IPS DF 6.9 (cell line): Measurements from ENCODE around the gene CHPF2.

Experiments
- DNase-seq: peaks from one replicate; pipeline ENCODE4 v3.0.0-alpha.2; 2013; ENCODE audit warnings: low read depth, low spot score
- H3K27ac ChIP-seq: one replicate; pipeline ENCODE4 v1.5.1; 2013; ENCODE audit warnings: low read length, control low read depth
- H3K27me3 ChIP-seq: 2 replicates; pipeline ENCODE4 v1.6.1; 2013; ENCODE audit warnings: mild to moderate bottlenecking, low read length; ENCODE audit not compliant: control insufficient read depth, insufficient read depth
- H3K36me3 ChIP-seq: 2 replicates; pipeline ENCODE4 v1.6.1; 2013; ENCODE audit warnings: low read length; ENCODE audit not compliant: control insufficient read depth, insufficient read depth
- H3K4me1 ChIP-seq: 2 replicates; pipeline ENCODE4 v1.6.1; 2013; ENCODE audit warnings: low read length; ENCODE audit not compliant: control insufficient read depth, insufficient read depth
- H3K4me3 ChIP-seq: 2 replicates; pipeline ENCODE4 v1.5.1; 2013; ENCODE audit warnings: mild to moderate bottlenecking, low read length
- H3K9me3 ChIP-seq: 2 replicates; pipeline ENCODE4 v1.6.1; 2013; ENCODE audit warnings: low read length, inconsistent platforms; ENCODE audit not compliant: control insufficient read depth, insufficient read depth
- WGBS: extraction: QIAGEN DNeasy Blood & Tissue Kit; methylation state at CpG from one replicate; pipeline ENCODE4 v1.1.7; 2013; ENCODE audit warnings: mixed read lengths, missing lambda C conversion rate; ENCODE audit not compliant: insufficient read length, insufficient coverage; 5-methylcytosine and 5-hydroxymethylcytosine counted together

Gene CHPF2

GRCh38 chr7:151232917-151233701, 826 bp downstream of the CHPF2 start:
- H3K36me3 ChIP-seq = peaks cover 19% of the 10 kb centered on the region
- DNase-seq = no peak
- WGBS = no CpG with 5 or more reads among the region's 36 CpGs

GRCh38 chr7:151233804-151234203, 1.5 kb downstream of the CHPF2 start:
- DNase-seq = no peak
- Histone ChIP-seq H3K27ac (no peak overlapping the region), H3K4me3 (no peak overlapping the region), H3K36me3 (peaks cover 19% of the 10 kb centered on the region), H3K9me3 (no peaks in the 10 kb centered on the region), H3K27me3 (no peaks in the 10 kb centered on the region), H3K4me1 (0 out of 2 replicates have a peak, but pooled peaks cover 2% of the 10 kb centered on the region)
- WGBS = no CpG with 5 or more reads among the region's 9 CpGs

More at GRCh38 chr7:151232917-151233701, 826 bp downstream of the CHPF2 start:
- H3K27me3 ChIP-seq = no peaks in the 10 kb centered on the region
- H3K4me1 ChIP-seq = 0 out of 2 replicates have a peak, but pooled peaks cover 2% of the 10 kb centered on the region
- H3K9me3 ChIP-seq = no peaks in the 10 kb centered on the region
- H3K4me3 ChIP-seq = peak overlapping the region; percentile 60; the same call in 1 of the 2 replicates
- H3K27ac ChIP-seq = no peak overlapping the region

GRCh38 chr7:151235091-151235787, 3.0 kb downstream of the CHPF2 start:
- Histone ChIP-seq H3K4me1 (0 out of 2 replicates have a peak, but pooled peaks cover 2% of the 10 kb centered on the region), H3K36me3 (peaks cover 19% of the 10 kb centered on the region), H3K27me3 (no peaks in the 10 kb centered on the region), H3K9me3 (no peaks in the 10 kb centered on the region), H3K27ac (no peak overlapping the region), H3K4me3 (no peak overlapping the region)
- no peak for DNase-seq
- WGBS = no CpG with 5 or more reads among the region's 28 CpGs

- Histone ChIP-seq H3K9me3 (no peaks in the 10 kb centered on the region), H3K4me1 (0 out of 2 replicates have a peak, but pooled peaks cover 2% of the 10 kb centered on the region), H3K4me3 (no peak overlapping the region), H3K27ac (no peak overlapping the region), H3K27me3 (no peaks in the 10 kb centered on the region), H3K36me3 (peaks cover 19% of the 10 kb centered on the region)
- no CpG with 5 or more reads among the region's 13 CpGs for WGBS
- DNase-seq = no peak
Observed at GRCh38 chr7:151236406-151236805, 4.1 kb downstream of the CHPF2 start.

GRCh38 chr7:151237244-151238189, 5.2 kb downstream of the CHPF2 start:
- Histone ChIP-seq H3K4me3 (no peak overlapping the region), H3K27ac (no peak overlapping the region), H3K27me3 (no peaks in the 10 kb centered on the region), H3K36me3 (peaks cover 19% of the 10 kb centered on the region), H3K9me3 (no peaks in the 10 kb centered on the region), H3K4me1 (0 out of 2 replicates have a peak, but pooled peaks cover 2% of the 10 kb centered on the region)
- WGBS = no CpG with 5 or more reads among the region's 44 CpGs
- no peak for DNase-seq

GRCh38 chr7:151238190-151238810, 6.0 kb downstream of the CHPF2 start:
- no CpG with 5 or more reads among the region's 17 CpGs for WGBS
- Histone ChIP-seq H3K36me3 (peaks cover 19% of the 10 kb centered on the region), H3K27me3 (no peaks in the 10 kb centered on the region), H3K4me1 (0 out of 2 replicates have a peak, but pooled peaks cover 1% of the 10 kb centered on the region), H3K4me3 (no peak overlapping the region), H3K9me3 (no peaks in the 10 kb centered on the region), H3K27ac (no peak overlapping the region)
- no peak for DNase-seq

GRCh38 chr7:151238924-151239836, 6.9 kb downstream of the CHPF2 start:
- H3K4me1 ChIP-seq = peaks cover 2% of the 10 kb centered on the region
- H3K27ac ChIP-seq = no peak overlapping the region
- H3K9me3 ChIP-seq = no peaks in the 10 kb centered on the region
- peaks cover 19% of the 10 kb centered on the region for H3K36me3 ChIP-seq
- H3K27me3 ChIP-seq = no peaks in the 10 kb centered on the region
- no CpG with 5 or more reads among the region's 25 CpGs for WGBS
- DNase-seq = no peak
- no peak overlapping the region for H3K4me3 ChIP-seq

GRCh38 chr7:151239837-151240459, 7.7 kb downstream of the CHPF2 start:
- DNase-seq = no peak
- Histone ChIP-seq H3K27me3 (no peaks in the 10 kb centered on the region), H3K27ac (no peak overlapping the region), H3K9me3 (no peaks in the 10 kb centered on the region), H3K4me1 (peaks cover 2% of the 10 kb centered on the region), H3K36me3 (peaks cover 18% of the 10 kb centered on the region), H3K4me3 (no peak overlapping the region)
- WGBS = no CpG with 5 or more reads among the region's 11 CpGs

- Histone ChIP-seq H3K4me3 (no peak overlapping the region), H3K36me3 (peaks cover 12% of the 10 kb centered on the region), H3K27me3 (no peaks in the 10 kb centered on the region), H3K27ac (no peak overlapping the region), H3K9me3 (no peaks in the 10 kb centered on the region), H3K4me1 (peaks cover 2% of the 10 kb centered on the region)
- no CpG with 5 or more reads among the region's 4 CpGs for WGBS
- no peak for DNase-seq
Observed at GRCh38 chr7:151240536-151240935, 8.3 kb downstream of the CHPF2 start.
